Measurements from ENCODE around the gene NFE2L1. TPM values are rescaled to one million over a fixed set of nuclear protein-coding genes. Genes with fewer than 3 reads are reported as not detected.

NFE2L1 gene
- total and polyA plus RNA-seq, 9 of the 15 experiments (the other 6 are each of a cell fraction or from before 2014, with no cell fraction given), result 2.0 to 68.6 (median 39.7) TPM

DNA sequence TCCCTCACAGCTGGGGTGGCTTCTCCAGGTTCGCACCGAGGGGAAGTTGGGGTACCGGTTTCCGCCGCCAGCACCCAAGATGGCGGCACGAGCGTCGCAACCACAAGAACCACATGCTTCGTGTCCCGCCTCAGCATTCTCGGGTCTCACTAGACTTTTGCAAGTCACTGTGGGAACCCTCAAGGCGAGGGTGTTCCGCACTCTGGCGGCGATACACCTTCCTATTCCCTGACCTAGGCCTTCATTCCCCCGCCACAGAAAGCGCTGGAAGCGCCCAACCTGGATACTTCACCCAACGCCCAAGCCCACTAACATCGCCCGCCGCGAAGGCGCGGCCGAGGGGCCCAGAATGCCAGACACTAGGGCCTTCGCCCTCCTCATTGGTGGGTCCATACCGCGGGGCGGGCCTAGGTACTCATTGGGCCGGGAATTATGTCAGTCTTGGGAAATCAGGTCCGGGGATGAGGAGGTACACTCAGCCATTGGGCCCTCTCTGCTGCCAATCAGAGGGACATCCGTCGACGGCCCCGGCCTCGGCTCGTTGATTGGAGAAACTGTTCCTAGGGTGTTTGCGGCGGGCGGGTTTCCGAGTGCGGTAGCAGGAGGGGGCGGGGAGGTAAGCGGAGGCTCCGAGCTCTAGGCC lies at the start of gene NFE2L1 (continued):
- TF ChIP-seq PML (IDR thresholded peaks at IDR 0.05; ENCODE audit: low read length) (peak; percentile 88), NBN (IDR thresholded peaks at IDR 0.05; ENCODE audit: low read depth) (peak; percentile 37; the same call in 1 of the 2 replicates), ZNF197 (CRISPR knock-in tag; IDR thresholded peaks at IDR 0.05; ENCODE audit: low read depth) (peak; percentile 43; the same call in 1 of the 2 replicates), ZFPM2 (CRISPR knock-in tag; IDR thresholded peaks at IDR 0.05) (no peak), BACH1 (tag; IDR thresholded peaks at IDR 0.05) (0 out of 2 replicates have a peak, but pooled peaks have one; percentile 62), MCM3 (IDR thresholded peaks at IDR 0.05) (no peak), ZNF695 (CRISPR knock-in tag; IDR thresholded peaks at IDR 0.05) (no peak), ZNF174 (CRISPR knock-in tag; IDR thresholded peaks at IDR 0.05) (0 out of 2 replicates have a peak, but pooled peaks have one; percentile 8), FOSL1 (tag; conservative IDR thresholded peaks at IDR 0.05) (0 out of 2 replicates have a peak, but pooled peaks have one; percentile 8), NEUROD1 (IDR thresholded peaks at IDR 0.05; ENCODE audit: borderline replicate concordance, low read depth, low read length, partially characterized antibody) (peak; percentile 94), L3MBTL2 (IDR thresholded peaks at IDR 0.05) (peak; percentile 100), ERF (CRISPR knock-in tag; IDR thresholded peaks at IDR 0.05) (peak; percentile 87), CBX1 (IDR thresholded peaks at IDR 0.05; ENCODE audit: low read depth) (0 out of 2 replicates have a peak, but pooled peaks have one; percentile 51), SMARCB1 (IDR thresholded peaks at IDR 0.05; ENCODE audit: insufficient read length, low read depth) (no peak), ZSCAN32 (CRISPR knock-in tag; IDR thresholded peaks at IDR 0.05) (no peak; the same call in 1 of the 2 replicates), ZNF282 (CRISPR knock-in tag; IDR thresholded peaks at IDR 0.05) (no peak), MBD2 (IDR thresholded peaks at IDR 0.05; ENCODE audit: borderline replicate concordance, low read depth) (peak; percentile 98), RBM17 (IDR thresholded peaks at IDR 0.05; ENCODE audit: borderline replicate concordance, low read depth, low read length) (no peak), ZNF311 (CRISPR knock-in tag; IDR thresholded peaks at IDR 0.05) (peak; percentile 59; the same call in 1 of the 2 replicates)
- TF ChIP-seq, protein P1, sequence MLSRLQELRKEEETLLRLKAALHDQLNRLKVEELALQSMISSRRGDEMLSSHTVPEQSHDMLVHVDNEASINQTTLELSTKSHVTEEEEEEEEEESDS (CRISPR knock-in tag; IDR thresholded peaks at IDR 0.05), result no peak
- TF ChIP-seq, protein P2, sequence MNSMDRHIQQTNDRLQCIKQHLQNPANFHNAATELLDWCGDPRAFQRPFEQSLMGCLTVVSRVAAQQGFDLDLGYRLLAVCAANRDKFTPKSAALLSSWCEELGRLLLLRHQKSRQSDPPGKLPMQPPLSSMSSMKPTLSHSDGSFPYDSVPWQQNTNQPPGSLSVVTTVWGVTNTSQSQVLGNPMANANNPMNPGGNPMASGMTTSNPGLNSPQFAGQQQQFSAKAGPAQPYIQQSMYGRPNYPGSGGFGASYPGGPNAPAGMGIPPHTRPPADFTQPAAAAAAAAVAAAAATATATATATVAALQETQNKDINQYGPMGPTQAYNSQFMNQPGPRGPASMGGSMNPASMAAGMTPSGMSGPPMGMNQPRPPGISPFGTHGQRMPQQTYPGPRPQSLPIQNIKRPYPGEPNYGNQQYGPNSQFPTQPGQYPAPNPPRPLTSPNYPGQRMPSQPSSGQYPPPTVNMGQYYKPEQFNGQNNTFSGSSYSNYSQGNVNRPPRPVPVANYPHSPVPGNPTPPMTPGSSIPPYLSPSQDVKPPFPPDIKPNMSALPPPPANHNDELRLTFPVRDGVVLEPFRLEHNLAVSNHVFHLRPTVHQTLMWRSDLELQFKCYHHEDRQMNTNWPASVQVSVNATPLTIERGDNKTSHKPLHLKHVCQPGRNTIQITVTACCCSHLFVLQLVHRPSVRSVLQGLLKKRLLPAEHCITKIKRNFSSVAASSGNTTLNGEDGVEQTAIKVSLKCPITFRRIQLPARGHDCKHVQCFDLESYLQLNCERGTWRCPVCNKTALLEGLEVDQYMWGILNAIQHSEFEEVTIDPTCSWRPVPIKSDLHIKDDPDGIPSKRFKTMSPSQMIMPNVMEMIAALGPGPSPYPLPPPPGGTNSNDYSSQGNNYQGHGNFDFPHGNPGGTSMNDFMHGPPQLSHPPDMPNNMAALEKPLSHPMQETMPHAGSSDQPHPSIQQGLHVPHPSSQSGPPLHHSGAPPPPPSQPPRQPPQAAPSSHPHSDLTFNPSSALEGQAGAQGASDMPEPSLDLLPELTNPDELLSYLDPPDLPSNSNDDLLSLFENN (IDR thresholded peaks at IDR 0.05; ENCODE audit: low read depth in 2 of 2, low read length in 2 of 2), result peak in 1 of 2 experiments; percentile 38; a peak in 1 of 4 replicates
- TF ChIP-seq, protein P3, sequence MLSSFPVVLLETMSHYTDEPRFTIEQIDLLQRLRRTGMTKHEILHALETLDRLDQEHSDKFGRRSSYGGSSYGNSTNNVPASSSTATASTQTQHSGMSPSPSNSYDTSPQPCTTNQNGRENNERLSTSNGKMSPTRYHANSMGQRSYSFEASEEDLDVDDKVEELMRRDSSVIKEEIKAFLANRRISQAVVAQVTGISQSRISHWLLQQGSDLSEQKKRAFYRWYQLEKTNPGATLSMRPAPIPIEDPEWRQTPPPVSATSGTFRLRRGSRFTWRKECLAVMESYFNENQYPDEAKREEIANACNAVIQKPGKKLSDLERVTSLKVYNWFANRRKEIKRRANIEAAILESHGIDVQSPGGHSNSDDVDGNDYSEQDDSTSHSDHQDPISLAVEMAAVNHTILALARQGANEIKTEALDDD (IDR thresholded peaks at IDR 0.05), result no peak
- TF ChIP-seq, protein P4, sequence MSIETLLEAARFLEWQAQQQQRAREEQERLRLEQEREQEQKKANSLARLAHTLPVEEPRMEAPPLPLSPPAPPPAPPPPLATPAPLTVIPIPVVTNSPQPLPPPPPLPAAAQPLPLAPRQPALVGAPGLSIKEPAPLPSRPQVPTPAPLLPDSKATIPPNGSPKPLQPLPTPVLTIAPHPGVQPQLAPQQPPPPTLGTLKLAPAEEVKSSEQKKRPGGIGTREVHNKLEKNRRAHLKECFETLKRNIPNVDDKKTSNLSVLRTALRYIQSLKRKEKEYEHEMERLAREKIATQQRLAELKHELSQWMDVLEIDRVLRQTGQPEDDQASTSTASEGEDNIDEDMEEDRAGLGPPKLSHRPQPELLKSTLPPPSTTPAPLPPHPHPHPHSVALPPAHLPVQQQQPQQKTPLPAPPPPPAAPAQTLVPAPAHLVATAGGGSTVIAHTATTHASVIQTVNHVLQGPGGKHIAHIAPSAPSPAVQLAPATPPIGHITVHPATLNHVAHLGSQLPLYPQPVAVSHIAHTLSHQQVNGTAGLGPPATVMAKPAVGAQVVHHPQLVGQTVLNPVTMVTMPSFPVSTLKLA (conservative IDR thresholded peaks at IDR 0.05), result peak; percentile 85 to 91
